Spleen (tissue), 11 donors: ENCODE data around the gene DLEC1. TPM values are rescaled to one million over a fixed set of nuclear protein-coding genes. Genes with fewer than 3 reads are reported as not detected.

Experiments
- DNase-seq: peaks from one replicate; pipeline ENCODE4 v3.0.0-alpha.2; 2020
- H3K27ac ChIP-seq, 8 donors: fragments of 200-600 bp; sonication (generic) in 7 of 8; 1 replicate in 4 of 8; 2 replicates in 4 of 8; pipeline versions ENCODE4 v1.5.0 to v1.8.0; 2016 to 2021; ENCODE audit warnings: inconsistent platforms in 4 of 8, mild to moderate bottlenecking in 4 of 8, moderate library complexity in 1 of 8
- H3K27me3 ChIP-seq, 7 donors: fragments of 200-600 bp; sonication (generic) in 6 of 7; replicated peaks in 1 of 7; 1 replicate in 4 of 7; 2 replicates in 3 of 7; pipeline versions ENCODE4 v1.5.0 to v1.8.0; 2016 to 2021; ENCODE audit warnings: inconsistent platforms in 3 of 7, mild to moderate bottlenecking in 1 of 7
- H3K36me3 ChIP-seq, 6 donors: fragments of 200-600 bp; sonication (generic) in 5 of 6; 1 replicate in 4 of 6; 2 replicates in 2 of 6; pipeline versions ENCODE4 v1.5.0 to v1.8.0; 2016 to 2021; ENCODE audit warnings: inconsistent platforms in 2 of 6
- H3K4me1 ChIP-seq, 6 donors: fragments of 200-600 bp; sonication (generic) in 5 of 6; 1 replicate in 3 of 6; 2 replicates in 3 of 6; pipeline versions ENCODE4 v1.5.0 to v1.8.0; 2016 to 2021; ENCODE audit warnings: inconsistent platforms in 3 of 6
- H3K4me3 ChIP-seq, 8 donors: fragments of 200-600 bp; sonication (generic) in 7 of 8; 1 replicate in 4 of 8; 2 replicates in 4 of 8; pipeline versions ENCODE4 v1.5.0 to v1.8.0; 2016 to 2021; ENCODE audit warnings: inconsistent platforms in 4 of 8, mild to moderate bottlenecking in 4 of 8, moderate library complexity in 2 of 8
- H3K9me3 ChIP-seq, 8 donors: fragments of 200-600 bp; sonication (generic) in 7 of 8; 1 replicate in 4 of 8; 2 replicates in 4 of 8; pipeline versions ENCODE4 v1.5.0 to v1.8.0; 2016 to 2021; ENCODE audit warnings: inconsistent platforms in 4 of 8
- CTCF ChIP-seq, 11 experiments: fragments of 200-600 bp in 7 of 11; fragments of 450-650 bp in 4 of 11; sonication (generic) in 4 of 11; IDR thresholded peaks in 8 of 11; conservative IDR thresholded peaks in 3 of 11; 1 replicate in 7 of 11; 2 replicates in 4 of 11; pipeline versions ENCODE4 v1.4.0 to v1.8.0; 2016 to 2021; ENCODE audit warnings: antibody characterized with exemption in 11 of 11, inconsistent platforms in 4 of 11, mild to moderate bottlenecking in 1 of 11
- POLR2A ChIP-seq, 3 donors: fragments of 450-650 bp; IDR thresholded peaks; one replicate each; pipeline ENCODE4 v1.5.1; 2017; ENCODE audit warnings: antibody characterized with exemption in 3 of 3, mild to moderate bottlenecking in 1 of 3
- POLR2AphosphoS5 ChIP-seq, 3 donors: sonication (generic); formaldehyde crosslinking; IDR thresholded peaks; one replicate each; pipeline ENCODE4 v1.5.1; 2017; ENCODE audit warnings: antibody characterized with exemption in 3 of 3
- WGBS, 5 donors: extraction: QIAGEN DNeasy Blood & Tissue Kit in 3 of 5; methylation state at CpG; one replicate each; pipeline versions ENCODE4 v1.1.5 to v1.1.7; 2013 to 2018; 5-methylcytosine and 5-hydroxymethylcytosine counted together
- intact Hi-C: fragments of 100-400 bp; cut with DNase I; formaldehyde crosslinking; loops from one replicate; pipeline ENCODE4 v1.15.0; 2023; ENCODE audit warnings: low total_unique reads
- polyA plus RNA-seq, 3 donors: library from polyadenylated mRNA; stranded (reverse); fragments of 200-250 nt; gene quantifications; one replicate each; pipeline ENCODE4 v1.2.1, GENCODE V29; 2013
- total RNA-seq, 7 donors: library from RNA; depleted of rRNA in 3 of 7; stranded (reverse); fragments of >200 nt in 3 of 7; fragmentation: NEBNext Ultra II Directional in 4 of 7; extraction: Animal tissue kit (Norgen Biotek cat#: 25700) in 4 of 7; gene quantifications; one replicate each; pipeline versions ENCODE4 v1.1.0 to v1.2.1, GENCODE V29; 2016 to 2021
- donor health status: healthy with polysubstance abuse.
- donor health status: DM: no; HTN: no; CAD: no; lungs with moderate emphysema.
- donor health status: DM: no; HTN: no; CAD: no.
- donor health status: Bipolar disorder and iron deficiency.
- donor health status: healthy.
- donor health status: DM: no; HTN: no; CAD: no.
- donor health status: DM: yes; HTN: yes; CAD: no.

The DLEC1 gene
- total and polyA plus RNA-seq, 10 donors: 0.36 to 2.3 (median 0.88) TPM

GRCh38 chr3:38163841-38164642, 125.0 kb downstream of the DLEC1 start:
- DNase-seq: peak; percentile 88
- H3K4me1 ChIP-seq: peaks cover 12 to 43% (median 32%) of the 10 kb centered on the region in 6 donors
- no peak for TF ChIP-seq POLR2A (IDR thresholded peaks at IDR 0.05)
- TF ChIP-seq CTCF (IDR thresholded peaks at IDR 0.05 in 8 of 11, conservative IDR thresholded peaks at IDR 0.05 in 3 of 11): no peak
- no peak for TF ChIP-seq POLR2AphosphoS5 (IDR thresholded peaks at IDR 0.05)
- 61 to 69% (median 66%) methylated on average over 24 of the region's 24 CpGs for WGBS, 5 donors
- H3K4me3 ChIP-seq: peak overlapping the region; percentile 35 to 89 (median 74)
- intact Hi-C loops: no loop called here
- H3K27ac ChIP-seq: peak overlapping the region; percentile 92 to 99 (median 96)
- H3K36me3 ChIP-seq: no peaks in the 10 kb centered on the region
- no peaks in the 10 kb centered on the region for H3K9me3 ChIP-seq
- H3K27me3 ChIP-seq: no peaks in the 10 kb centered on the region

GRCh38 chr3:38164643-38164951, 125.6 kb downstream of the DLEC1 start:
- WGBS, 5 donors: 1 to 2% (median 1%) methylated on average over 17 of the region's 17 CpGs
- H3K36me3 ChIP-seq: no peaks in the 10 kb centered on the region
- no peak for TF ChIP-seq CTCF (IDR thresholded peaks at IDR 0.05 in 8 of 11, conservative IDR thresholded peaks at IDR 0.05 in 3 of 11)
- no peak for TF ChIP-seq POLR2A (IDR thresholded peaks at IDR 0.05)
- no peak for TF ChIP-seq POLR2AphosphoS5 (IDR thresholded peaks at IDR 0.05)
- intact Hi-C loops: no loop called here
- peak overlapping the region; percentile 92 to 99 (median 96) for H3K27ac ChIP-seq
- no peaks in the 10 kb centered on the region for H3K9me3 ChIP-seq
- no peaks in the 10 kb centered on the region for H3K27me3 ChIP-seq
- no peak for DNase-seq
- peaks cover 12 to 49% (median 35%) of the 10 kb centered on the region in 6 donors for H3K4me1 ChIP-seq
- peak overlapping the region; percentile 35 to 89 (median 74) for H3K4me3 ChIP-seq

- H3K4me3 ChIP-seq: peak within 1 kb of the TSS; percentile 69 to 89 (median 78)
- H3K9me3 ChIP-seq: no peaks in the 10 kb centered on the region
- H3K27me3 ChIP-seq: no peaks in the 10 kb centered on the region
- H3K4me1 ChIP-seq: peaks cover 12 to 54% (median 38%) of the 10 kb centered on the region in 6 donors
- DNase-seq: peak; percentile 99
- TF ChIP-seq CTCF (IDR thresholded peaks at IDR 0.05 in 8 of 11, conservative IDR thresholded peaks at IDR 0.05 in 3 of 11): peak in 3 of 11 experiments; percentile 0 to 22 (median 17)
- TF ChIP-seq POLR2AphosphoS5 (IDR thresholded peaks at IDR 0.05): peak; percentile 95 to 97 (median 95)
- peak; percentile 68 to 89 (median 82) for TF ChIP-seq POLR2A (IDR thresholded peaks at IDR 0.05)
- peak within 1 kb of the TSS; percentile 92 to 99 (median 96) for H3K27ac ChIP-seq
- no peaks in the 10 kb centered on the region for H3K36me3 ChIP-seq
- 0% methylated on average over 43 to 57 of the region's 57 CpGs for WGBS, 5 donors
- intact Hi-C loops: no loop called here
Observed at GRCh38 chr3:38164952-38165721, 126.1 kb downstream of the DLEC1 start, which contains the start of gene OXSR1. Gene OXSR1 (plus strand): TSS chr3:38165537. CDS start chr3:38165877, 340 bp downstream.
